AG09319 (cell line): ENCODE data around the gene PTPRD.

ENCODE experiments used
- DNase-seq: peaks from one replicate; pipeline ENCODE4 v3.0.0-alpha.2; 2010; ENCODE audit warnings: low read depth; ENCODE audit errors: extremely low read depth
- TF ChIP-seq, protein P1 (sequence below): IDR thresholded peaks from 2 replicates; pipeline ENCODE4 v1.5.1; 2011; ENCODE audit warnings: low read depth, mild to moderate bottlenecking, inconsistent platforms, low read length, moderate library complexity

Gene PTPRD

DNA sequence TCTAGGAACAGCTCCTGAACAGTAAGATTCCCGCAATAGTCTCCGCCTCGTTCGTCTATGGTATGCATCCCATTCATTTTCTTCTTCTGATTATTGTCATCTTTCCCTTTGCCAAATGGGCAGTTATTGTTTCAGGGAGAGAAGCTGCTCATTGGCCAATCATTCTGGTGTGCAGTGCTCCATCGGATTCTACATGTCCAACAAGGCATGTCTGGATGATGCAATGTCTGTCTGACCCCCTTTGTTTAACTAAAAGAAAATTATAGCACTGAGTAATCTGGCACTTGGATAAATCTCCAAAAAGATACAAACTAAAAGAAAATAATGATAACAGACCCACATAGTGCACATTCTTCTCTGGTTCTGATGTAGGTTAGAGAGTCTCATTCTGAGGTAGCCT is 2297.6 kb downstream of the PTPRD start:
- DNase-seq: no peak
- TF ChIP-seq, protein P1, sequence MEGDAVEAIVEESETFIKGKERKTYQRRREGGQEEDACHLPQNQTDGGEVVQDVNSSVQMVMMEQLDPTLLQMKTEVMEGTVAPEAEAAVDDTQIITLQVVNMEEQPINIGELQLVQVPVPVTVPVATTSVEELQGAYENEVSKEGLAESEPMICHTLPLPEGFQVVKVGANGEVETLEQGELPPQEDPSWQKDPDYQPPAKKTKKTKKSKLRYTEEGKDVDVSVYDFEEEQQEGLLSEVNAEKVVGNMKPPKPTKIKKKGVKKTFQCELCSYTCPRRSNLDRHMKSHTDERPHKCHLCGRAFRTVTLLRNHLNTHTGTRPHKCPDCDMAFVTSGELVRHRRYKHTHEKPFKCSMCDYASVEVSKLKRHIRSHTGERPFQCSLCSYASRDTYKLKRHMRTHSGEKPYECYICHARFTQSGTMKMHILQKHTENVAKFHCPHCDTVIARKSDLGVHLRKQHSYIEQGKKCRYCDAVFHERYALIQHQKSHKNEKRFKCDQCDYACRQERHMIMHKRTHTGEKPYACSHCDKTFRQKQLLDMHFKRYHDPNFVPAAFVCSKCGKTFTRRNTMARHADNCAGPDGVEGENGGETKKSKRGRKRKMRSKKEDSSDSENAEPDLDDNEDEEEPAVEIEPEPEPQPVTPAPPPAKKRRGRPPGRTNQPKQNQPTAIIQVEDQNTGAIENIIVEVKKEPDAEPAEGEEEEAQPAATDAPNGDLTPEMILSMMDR: no peak

DNA sequence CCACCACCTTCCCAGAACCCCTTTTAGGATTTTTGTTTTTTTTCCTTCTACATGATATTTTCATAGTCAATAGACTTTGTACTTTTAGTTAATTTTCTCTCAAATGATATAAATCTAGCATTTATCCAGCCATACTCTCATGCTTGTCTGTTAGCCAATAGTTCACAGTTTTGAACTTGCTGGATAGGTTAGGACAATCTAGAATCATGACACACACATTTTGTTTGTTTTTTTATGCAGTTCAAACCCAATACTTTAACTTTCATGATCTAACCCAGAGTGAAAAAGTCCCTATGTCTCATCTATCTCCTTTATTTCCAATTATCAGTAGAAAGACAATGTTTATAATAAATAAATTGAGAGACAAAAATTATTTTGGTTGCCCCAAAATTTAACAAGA is 2303.5 kb downstream of the PTPRD start:
- no peak for DNase-seq

DNA sequence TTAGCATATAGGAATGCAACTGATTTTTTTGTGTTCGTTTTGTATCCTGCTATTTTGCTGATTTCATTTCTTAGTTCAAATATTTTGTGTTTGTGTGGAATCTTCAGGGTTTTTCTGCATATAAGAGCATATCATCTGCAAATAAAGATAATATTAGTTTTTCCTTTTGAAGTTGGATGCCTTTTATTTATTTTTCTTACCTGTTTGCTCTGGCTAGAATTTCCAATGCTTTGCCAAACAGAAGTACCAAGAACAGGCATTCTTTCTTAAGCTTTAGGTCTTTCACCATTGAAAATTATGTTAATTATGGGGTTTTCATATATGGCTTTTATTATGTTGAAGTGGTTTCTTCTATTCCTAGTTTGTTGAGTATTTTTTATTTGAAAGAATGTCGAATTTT is 2308.1 kb downstream of the PTPRD start:
- DNase-seq: no peak
- TF ChIP-seq, protein P1: no peak

More for the DNA sequence above, 2303.5 kb downstream of the PTPRD start:
- TF ChIP-seq, protein P1: no peak

DNA sequence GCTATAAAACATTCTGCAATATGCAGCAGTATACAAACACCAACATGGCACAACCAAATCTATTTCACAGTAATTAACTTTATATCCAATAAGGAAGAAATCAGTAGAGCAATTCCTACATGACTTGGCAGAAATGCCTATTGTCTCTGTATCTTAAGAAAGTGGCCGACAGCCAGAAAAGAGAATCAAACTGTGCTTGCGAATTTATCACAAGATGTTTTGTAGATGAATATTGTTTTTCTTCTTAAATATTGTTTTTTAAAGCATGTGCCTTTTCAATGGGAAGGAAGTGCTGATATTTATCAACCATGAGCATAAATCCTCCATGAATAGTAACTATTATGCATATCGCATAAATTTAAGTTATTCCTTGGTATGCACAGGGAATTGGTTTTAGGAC is 2311.5 kb downstream of the PTPRD start:
- DNase-seq: no peak
- TF ChIP-seq, protein P1: no peak

DNA sequence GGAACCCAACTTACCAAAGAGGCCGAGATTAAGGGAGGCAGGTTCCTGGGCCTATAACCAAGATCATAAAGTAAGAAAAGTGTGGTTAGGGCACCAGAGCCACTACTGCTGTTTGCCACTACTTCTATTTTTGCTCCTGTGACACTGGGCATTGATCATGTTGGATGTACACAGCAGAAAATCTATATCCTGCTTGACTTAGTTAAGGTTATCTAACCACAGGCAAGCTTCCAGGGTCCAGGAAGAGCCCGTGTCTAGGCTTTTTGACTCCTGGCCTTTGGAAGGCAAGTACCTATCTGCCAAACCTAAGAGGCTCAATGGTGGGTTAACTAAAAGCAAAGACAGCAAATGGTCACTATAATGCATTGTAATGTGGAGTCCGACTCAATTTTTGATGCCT is 2315.8 kb downstream of the PTPRD start:
- DNase-seq: no peak
- TF ChIP-seq, protein P1: no peak

DNA sequence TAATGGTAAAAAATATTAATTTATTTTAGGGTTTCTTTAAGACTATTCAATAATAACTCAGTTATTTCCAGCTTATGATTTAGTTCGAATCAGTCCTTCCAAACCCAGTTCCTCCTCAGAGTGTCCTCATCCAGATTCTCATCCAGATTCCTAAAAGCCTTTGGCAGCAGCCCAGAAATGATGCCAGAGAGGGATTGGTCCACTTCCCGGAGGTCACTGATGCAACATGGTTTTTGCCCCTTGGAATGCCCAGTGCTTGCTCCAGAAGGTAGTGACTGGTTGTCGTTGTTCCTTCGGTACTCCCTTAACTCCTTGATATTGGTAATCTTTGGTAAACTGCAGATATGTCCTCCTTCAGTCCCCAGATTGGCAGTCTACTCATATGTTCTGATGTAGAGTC is 2320.1 kb downstream of the PTPRD start:
- no peak for DNase-seq

DNA sequence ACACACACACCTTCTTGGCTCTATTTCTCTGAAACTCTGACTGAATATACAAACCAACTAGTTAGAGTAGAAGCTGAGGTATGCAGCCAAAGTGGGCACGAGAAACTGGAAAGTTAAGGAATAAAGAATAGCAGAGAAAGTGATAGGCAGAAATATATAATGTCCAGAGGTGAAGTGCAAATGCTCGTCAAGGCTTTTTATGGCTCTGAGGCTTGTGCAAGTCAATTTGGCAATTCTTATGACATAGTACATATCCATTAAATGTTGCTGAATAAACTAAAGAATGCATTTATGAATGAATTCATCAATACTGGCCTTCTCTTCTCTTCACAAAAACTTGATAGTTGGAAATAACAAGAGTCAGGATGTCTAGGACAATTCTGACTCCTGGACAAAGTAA is 2323.1 kb downstream of the PTPRD start:
- DNase-seq: no peak
- TF ChIP-seq, protein P1: no peak

More for the DNA sequence above, 2320.1 kb downstream of the PTPRD start:
- TF ChIP-seq, protein P1: no peak
